ENCODE data around the gene A3GALT2.
A peak's percentile ranks its signal among the peaks of the same experiment; 100 is the strongest.

The A3GALT2 gene

GRCh38 chr1:33257772-33258712 lies 62.9 kb downstream of the A3GALT2 start:
- H3K27me3 ChIP-seq (ENCODE audit: control insufficient read depth, low read length), result no peaks in the 10 kb centered on the region
- no peaks in the 10 kb centered on the region for H3F3A ChIP-seq (ENCODE audit: control insufficient read depth, insufficient read depth)
- peak overlapping the region; percentile 79 for H3K4me3 ChIP-seq (ENCODE audit: low read length)
- H3K9me2 ChIP-seq (replicated peaks; ENCODE audit: control insufficient read depth, low read length), result no peaks in the 10 kb centered on the region
- H3K4me1 ChIP-seq (ENCODE audit: control insufficient read depth, low read length), result peaks cover 24% of the 10 kb centered on the region
- peaks cover 6% of the 10 kb centered on the region; the same call in 1 of the 2 replicates for H3K36me3 ChIP-seq (ENCODE audit: control insufficient read depth, low read length)
- H3K9me3 ChIP-seq (ENCODE audit: control insufficient read depth, insufficient read depth, low read length), result no peaks in the 10 kb centered on the region
- H3K79me2 ChIP-seq (ENCODE audit: control insufficient read depth, low read length), result peaks cover 38% of the 10 kb centered on the region
- H4K20me1 ChIP-seq (ENCODE audit: control insufficient read depth, insufficient read depth, low read depth, low read length), result no peaks in the 10 kb centered on the region
- TF ChIP-seq CTCF (IDR thresholded peaks at IDR 0.05; ENCODE audit: low read depth, low read length, poor library complexity, severe bottlenecking), result no peak
- H3K4me2 ChIP-seq (ENCODE audit: low read length), result peak overlapping the region; percentile 76
- peak overlapping the region; percentile 77; the same call in 1 of the 2 replicates for H3K27ac ChIP-seq (ENCODE audit: low read depth, low read length)

DNA sequence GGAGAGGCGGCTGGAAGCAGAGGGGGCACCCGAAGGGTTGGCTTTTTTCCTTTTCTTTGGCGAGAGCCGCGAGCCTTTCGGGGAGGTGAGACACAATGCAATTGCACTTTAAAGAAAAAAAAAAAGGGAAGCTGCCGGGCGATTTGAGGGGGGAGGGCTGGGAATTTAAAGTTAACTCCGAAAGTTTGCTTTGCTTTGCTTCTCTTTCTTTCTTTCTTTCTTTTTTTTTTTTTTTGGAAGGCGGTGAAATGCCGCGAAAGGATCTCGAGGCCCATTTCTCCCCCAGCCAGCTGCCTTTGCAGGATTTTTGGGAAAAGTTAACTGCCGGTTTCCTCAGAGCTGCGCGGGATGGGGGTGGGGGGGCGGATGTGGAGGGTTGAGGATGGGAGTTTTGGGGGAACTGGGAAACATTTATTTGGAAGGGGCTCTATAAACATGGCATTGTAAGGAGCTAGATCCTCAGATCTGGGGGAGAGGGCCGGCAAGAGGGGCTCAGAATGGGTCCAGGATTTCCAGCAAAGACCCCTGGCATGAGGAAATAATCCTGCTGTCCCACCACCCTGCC lies 63.6 kb downstream of the A3GALT2 start:
- Histone ChIP-seq H3K36me3 (ENCODE audit: control insufficient read depth, low read length) (peaks cover 3% of the 10 kb centered on the region; the same call in 1 of the 2 replicates), H3K27me3 (ENCODE audit: control insufficient read depth, low read length) (no peaks in the 10 kb centered on the region), H3K27ac (ENCODE audit: low read depth, low read length) (peak overlapping the region; percentile 77), H4K20me1 (ENCODE audit: control insufficient read depth, insufficient read depth, low read depth, low read length) (no peaks in the 10 kb centered on the region), H3K9me3 (ENCODE audit: control insufficient read depth, insufficient read depth, low read length) (no peaks in the 10 kb centered on the region), H3F3A (ENCODE audit: control insufficient read depth, insufficient read depth) (no peaks in the 10 kb centered on the region), H3K79me2 (ENCODE audit: control insufficient read depth, low read length) (peaks cover 38% of the 10 kb centered on the region), H3K4me1 (ENCODE audit: control insufficient read depth, low read length) (peaks cover 24% of the 10 kb centered on the region), H3K9me2 (replicated peaks; ENCODE audit: control insufficient read depth, low read length) (no peaks in the 10 kb centered on the region), H3K4me3 (ENCODE audit: low read length) (peak overlapping the region; percentile 79), H3K4me2 (ENCODE audit: low read length) (peak overlapping the region; percentile 76)
- no peak for TF ChIP-seq EZH2phosphoT487 (IDR thresholded peaks at IDR 0.05; ENCODE audit: borderline replicate concordance, low read length)
- no peak for TF ChIP-seq CTCF (IDR thresholded peaks at IDR 0.05; ENCODE audit: low read depth, low read length, poor library complexity, severe bottlenecking)
